GM12878 (cell line): ENCODE measurements around the gene SMIM38.

Experiments used
- BHLHE40 ChIP-seq, 2 experiments: fragments of 450-650 bp in 1 of 2; IDR thresholded peaks; 2 replicates each; pipeline ENCODE4 v1.6.1; 2011 to 2017; ENCODE audit warnings: low read depth in 2 of 2, borderline replicate concordance in 1 of 2, improper control_type of control experiment in 1 of 2, low read length in 1 of 2, mild to moderate bottlenecking in 1 of 2
- CEBPB ChIP-seq, 2 experiments: fragments of 150-350 bp in 1 of 2; IDR thresholded peaks; 2 replicates each; pipeline ENCODE4 v1.6.1; 2012 to 2014; ENCODE audit warnings: low read depth in 2 of 2, low read length in 2 of 2, borderline replicate concordance in 1 of 2, inconsistent platforms in 1 of 2
- JUND ChIP-seq: IDR thresholded peaks from 2 replicates; pipeline ENCODE4 v1.6.1; 2012; ENCODE audit warnings: low read depth, mild to moderate bottlenecking, low read length, improper control_type of control experiment, moderate library complexity
- LARP7 ChIP-seq: fragments of 450-650 bp; IDR thresholded peaks from 2 replicates; pipeline ENCODE4 v1.6.1; 2017; ENCODE audit warnings: mild to moderate bottlenecking
- POLR2AphosphoS5 ChIP-seq: IDR thresholded peaks from 2 replicates; pipeline ENCODE4 v1.6.1; 2011; ENCODE audit warnings: mild to moderate bottlenecking, low read length, inconsistent platforms
- RFX5 ChIP-seq: IDR thresholded peaks from 2 replicates; pipeline ENCODE4 v1.6.1; 2011; ENCODE audit warnings: low read depth, low read length, improper control_type of control experiment

DNA sequence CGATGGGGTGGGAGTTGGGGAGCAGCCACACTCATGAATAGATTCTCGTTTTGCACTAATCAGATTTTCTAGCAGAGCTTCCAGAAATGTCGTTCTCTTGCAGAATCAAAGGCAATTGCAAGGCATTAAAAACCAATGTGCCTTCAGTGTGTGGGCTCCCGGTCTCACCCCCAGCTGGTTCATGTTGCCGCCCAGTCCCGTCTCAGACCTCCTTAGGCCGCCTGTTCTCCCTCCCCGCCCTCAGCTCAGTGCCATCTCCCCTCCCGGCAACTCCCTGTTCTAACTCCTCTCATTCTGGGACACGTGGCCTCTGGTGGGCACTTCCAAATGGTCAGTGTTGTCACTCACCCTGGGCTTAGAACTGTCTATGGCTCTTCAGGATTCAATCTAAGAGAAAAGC is 42.5 kb upstream of the SMIM38 start:
- TF ChIP-seq JUND (no peak), LARP7 (no peak), RFX5 (no peak), BHLHE40 (IDR thresholded peaks at IDR 0.05; ENCODE audit: borderline replicate concordance in 1 of 2, low read depth in 2 of 2, low read length in 1 of 2) (no peak), CEBPB (IDR thresholded peaks at IDR 0.05; ENCODE audit: borderline replicate concordance in 1 of 2, low read depth in 2 of 2, low read length in 2 of 2) (no peak), POLR2AphosphoS5 (no peak)
